Neutrophil (primary cell): ENCODE data around the gene OBI1.

Experiments
- H3K27ac ChIP-seq: fragments of 200-600 bp; sonication (generic); 2 replicates; pipeline ENCODE4 v1.5.1; 2016; ENCODE audit warnings: mild to moderate bottlenecking, moderate library complexity
- H3K27me3 ChIP-seq: fragments of 200-600 bp; sonication (generic); 2 replicates; pipeline ENCODE4 v1.6.0; 2016; ENCODE audit warnings: mild to moderate bottlenecking
- H3K36me3 ChIP-seq: fragments of 200-600 bp; sonication (generic); 2 replicates; pipeline ENCODE4 v1.5.1; 2017
- H3K4me1 ChIP-seq, 2 experiments: fragments of 200-600 bp in 1 of 2; sonication (generic) in 1 of 2; 1 replicate in 1 of 2; 2 replicates in 1 of 2; pipeline versions ENCODE4 v1.5.1 to v1.6.1; 2013 to 2016; ENCODE audit warnings: low read depth in 1 of 2, low read length in 1 of 2, mild to moderate bottlenecking in 1 of 2, moderate library complexity in 1 of 2; ENCODE audit not compliant: control insufficient read depth in 1 of 2, insufficient read depth in 1 of 2
- H3K4me3 ChIP-seq, 2 experiments: fragments of 200-600 bp in 1 of 2; sonication (generic) in 1 of 2; 1 replicate in 1 of 2; 2 replicates in 1 of 2; pipeline ENCODE4 v1.5.1; 2013 to 2016; ENCODE audit warnings: low read depth in 1 of 2, low read length in 1 of 2, mild to moderate bottlenecking in 1 of 2, moderate library complexity in 1 of 2
- H3K9me3 ChIP-seq: fragments of 200-600 bp; sonication (generic); 2 replicates; pipeline ENCODE4 v1.5.1; 2016
- CTCF ChIP-seq: fragments of 200-600 bp; sonication (generic); IDR thresholded peaks from 2 replicates; pipeline ENCODE4 v1.5.1; 2016; ENCODE audit warnings: antibody characterized with exemption

OBI1 gene

GRCh38 chr13:78594456-78594975 lies 64.4 kb downstream of the OBI1 start:
- H3K36me3 ChIP-seq, result no peaks in the 10 kb centered on the region
- H3K27ac ChIP-seq, result no peak overlapping the region
- H3K4me3 ChIP-seq, result no peak overlapping the region
- H3K27me3 ChIP-seq, result peaks cover 100% of the 10 kb centered on the region
- H3K9me3 ChIP-seq, result no peaks in the 10 kb centered on the region
- TF ChIP-seq CTCF, result no peak
- H3K4me1 ChIP-seq, result peaks cover 18 to 20% of the 10 kb centered on the region in 2 experiments

DNA sequence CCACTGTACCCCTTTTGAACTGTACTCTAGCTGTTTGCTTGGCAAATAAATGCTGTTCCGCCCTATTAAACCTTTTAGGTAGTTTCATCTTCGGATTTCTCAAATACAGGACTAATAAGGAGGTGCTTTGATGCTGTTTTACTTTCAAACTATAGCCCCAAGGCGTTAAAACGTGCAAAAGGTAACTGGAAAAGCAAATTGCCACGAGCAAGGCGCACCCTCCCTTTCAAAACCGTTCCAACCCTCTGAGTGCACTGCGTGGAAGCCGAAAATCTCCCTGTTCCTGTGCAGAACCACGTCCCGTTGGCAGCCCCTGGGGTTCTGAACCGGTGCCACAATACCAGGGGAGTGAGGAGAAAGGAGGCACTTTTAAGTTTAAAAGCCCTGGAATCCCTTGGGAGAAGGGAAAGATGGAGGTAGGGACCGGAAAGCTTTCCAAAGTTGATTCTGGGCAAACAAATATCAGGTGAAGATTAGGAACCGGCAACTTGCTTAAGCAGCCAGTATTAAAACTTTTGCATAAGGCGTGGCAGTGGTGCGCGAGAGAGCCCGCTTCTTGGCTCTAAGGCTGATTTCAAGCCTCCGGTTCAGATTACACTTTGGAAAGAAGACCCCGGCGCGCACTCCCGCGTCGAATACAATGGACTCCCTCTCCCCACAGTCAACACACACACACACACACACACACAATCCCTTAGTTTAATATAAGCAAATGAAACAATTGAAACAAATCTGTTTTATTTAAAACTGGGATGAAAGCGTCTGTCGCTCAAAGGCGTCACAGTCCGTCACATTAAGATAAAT lies 65.1 kb downstream of the OBI1 start:
- peaks cover 18 to 20% of the 10 kb centered on the region in 2 experiments for H3K4me1 ChIP-seq
- H3K27me3 ChIP-seq, result peaks cover 100% of the 10 kb centered on the region
- TF ChIP-seq CTCF, result no peak
- H3K27ac ChIP-seq, result no peak overlapping the region
- H3K4me3 ChIP-seq, result no peak overlapping the region
- H3K36me3 ChIP-seq, result no peaks in the 10 kb centered on the region
- no peaks in the 10 kb centered on the region for H3K9me3 ChIP-seq

- H3K4me1 ChIP-seq, result peaks cover 18 to 20% of the 10 kb centered on the region in 2 experiments
- H3K9me3 ChIP-seq, result no peaks in the 10 kb centered on the region
- no peaks in the 10 kb centered on the region for H3K36me3 ChIP-seq
- no peak for TF ChIP-seq CTCF
- no peak overlapping the region for H3K27ac ChIP-seq
- peaks cover 100% of the 10 kb centered on the region for H3K27me3 ChIP-seq
- no peak overlapping the region for H3K4me3 ChIP-seq
Observed at GRCh38 chr13:78593129-78593528, 65.8 kb downstream of the OBI1 start.

- H3K4me1 ChIP-seq, result peaks cover 18 to 20% of the 10 kb centered on the region in 2 experiments
- peaks cover 100% of the 10 kb centered on the region for H3K27me3 ChIP-seq
- no peaks in the 10 kb centered on the region for H3K36me3 ChIP-seq
- no peak for TF ChIP-seq CTCF
- no peaks in the 10 kb centered on the region for H3K9me3 ChIP-seq
- no peak overlapping the region for H3K4me3 ChIP-seq
- no peak overlapping the region for H3K27ac ChIP-seq
Observed at GRCh38 chr13:78592584-78592983, 66.4 kb downstream of the OBI1 start.

GRCh38 chr13:78589206-78589605 lies 69.7 kb downstream of the OBI1 start:
- Histone ChIP-seq H3K9me3 (no peaks in the 10 kb centered on the region), H3K36me3 (no peaks in the 10 kb centered on the region), H3K4me1 (no peaks in the 10 kb centered on the region), H3K4me3 (no peak overlapping the region), H3K27ac (no peak overlapping the region), H3K27me3 (peaks cover 100% of the 10 kb centered on the region)
- TF ChIP-seq CTCF, result no peak
